GM19025 (cell line): ENCODE results near the gene PEPD.
"Not testable (repeated sequence)": the region's sequence is repeated elsewhere in the genome, so short reads cannot be mapped to it uniquely, and the experiment has no call there.

Experiments
- ATAC-seq: cut with Tn5 transposase; IDR thresholded peaks from one replicate; pipeline ENCODE4 v1.9.1; 2021; ENCODE audit warnings: mild to moderate bottlenecking, low read depth, moderate library complexity; ENCODE audit not compliant: unreplicated experiment

Gene PEPD

DNA sequence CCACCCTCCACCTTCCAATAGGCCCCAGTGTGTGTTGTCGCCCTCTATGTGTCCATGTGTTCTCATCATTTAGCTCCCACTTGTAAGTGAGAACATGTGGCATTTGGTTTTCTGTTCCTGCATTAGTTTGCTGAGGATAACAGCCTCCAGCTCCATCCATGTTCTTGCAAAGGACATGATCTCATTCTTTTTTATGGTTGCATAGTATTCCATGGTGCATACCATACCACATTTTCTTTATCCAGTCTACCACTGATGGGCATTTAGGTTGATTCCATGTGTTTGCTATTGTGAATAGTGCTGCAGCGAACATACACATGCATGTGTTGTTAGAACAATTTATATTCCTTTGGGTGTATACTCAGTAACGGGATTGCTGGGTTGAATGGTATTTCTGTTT lies 42.0 kb downstream of the PEPD start:
- ATAC-seq: not testable (repeated sequence)

DNA sequence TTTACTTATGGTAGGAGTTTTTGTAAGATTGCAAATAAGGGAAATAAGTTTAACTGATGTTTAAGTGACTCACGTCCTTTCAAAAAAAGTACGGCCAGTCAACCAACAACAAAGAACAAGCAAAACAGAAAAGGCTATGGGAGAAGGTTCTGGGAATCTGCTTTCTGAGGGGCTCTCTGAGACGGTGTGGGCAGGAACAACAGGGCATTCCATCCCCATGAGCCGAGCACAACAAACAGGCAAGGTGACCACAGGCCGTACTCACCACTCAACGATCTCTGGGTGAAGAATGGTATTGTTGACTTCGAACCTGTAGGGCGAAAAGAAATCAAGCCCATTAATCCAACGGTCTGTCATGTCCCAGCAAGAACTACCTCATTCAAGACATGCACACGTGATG lies 43.8 kb downstream of the PEPD start:
- no peak for ATAC-seq

DNA sequence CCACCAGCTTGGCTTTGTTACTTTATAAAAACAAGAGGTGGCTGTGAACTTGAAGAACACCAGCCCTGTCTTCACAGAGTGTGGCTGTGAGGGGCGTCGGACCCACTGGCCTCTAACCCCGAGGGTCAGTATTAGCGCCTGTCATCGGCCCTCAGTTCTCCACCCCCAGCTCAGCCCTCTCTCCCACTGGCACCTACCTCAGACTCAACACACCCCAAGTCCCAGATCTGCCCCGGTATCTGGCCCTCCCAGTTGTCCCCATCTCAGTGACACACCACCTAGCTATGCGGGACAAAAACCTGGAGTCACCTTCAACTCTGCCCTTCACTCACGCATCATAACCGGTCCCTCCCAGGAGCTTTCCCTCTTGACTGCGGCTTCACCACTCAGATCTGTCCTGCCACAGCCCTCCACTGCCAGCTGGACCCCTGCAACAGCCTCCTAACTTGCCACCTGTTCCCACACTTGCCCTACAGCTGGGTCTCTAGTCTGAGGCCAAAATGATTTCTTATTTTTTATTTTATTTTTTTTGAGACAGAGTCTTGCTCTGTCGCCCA lies 45.4 kb downstream of the PEPD start:
- no peak for ATAC-seq

DNA sequence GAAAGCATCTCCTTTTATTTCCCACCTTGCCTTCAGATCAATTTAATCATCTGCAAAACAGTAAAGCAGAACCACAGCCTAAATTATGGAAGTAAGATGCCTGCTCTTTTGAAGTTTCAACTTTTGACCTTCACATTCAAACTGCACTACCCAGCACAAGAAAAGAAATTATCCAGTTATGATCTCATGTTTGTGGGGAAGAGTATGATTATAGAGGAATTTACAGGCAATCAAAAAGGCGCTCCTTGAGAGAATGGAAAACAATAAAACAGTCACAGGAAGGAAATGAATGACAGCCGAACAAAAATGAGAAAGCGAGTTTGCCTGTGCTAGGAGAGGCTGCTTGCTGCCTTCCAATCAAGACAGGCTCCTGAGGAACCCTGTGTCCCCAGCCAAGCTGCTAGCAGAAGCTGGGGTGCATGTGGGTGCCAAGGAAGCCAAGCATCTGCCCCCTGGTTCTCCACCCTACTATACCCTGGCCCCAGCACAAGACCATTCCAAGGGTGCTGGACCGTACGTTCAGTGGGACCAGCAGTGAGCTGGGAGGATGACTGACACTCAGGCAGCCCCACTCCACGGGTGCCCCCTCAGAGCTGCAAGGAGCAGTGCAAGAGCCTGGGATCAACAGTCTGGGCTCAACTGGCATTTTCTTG lies 47.8 kb downstream of the PEPD start:
- ATAC-seq: no peak

DNA sequence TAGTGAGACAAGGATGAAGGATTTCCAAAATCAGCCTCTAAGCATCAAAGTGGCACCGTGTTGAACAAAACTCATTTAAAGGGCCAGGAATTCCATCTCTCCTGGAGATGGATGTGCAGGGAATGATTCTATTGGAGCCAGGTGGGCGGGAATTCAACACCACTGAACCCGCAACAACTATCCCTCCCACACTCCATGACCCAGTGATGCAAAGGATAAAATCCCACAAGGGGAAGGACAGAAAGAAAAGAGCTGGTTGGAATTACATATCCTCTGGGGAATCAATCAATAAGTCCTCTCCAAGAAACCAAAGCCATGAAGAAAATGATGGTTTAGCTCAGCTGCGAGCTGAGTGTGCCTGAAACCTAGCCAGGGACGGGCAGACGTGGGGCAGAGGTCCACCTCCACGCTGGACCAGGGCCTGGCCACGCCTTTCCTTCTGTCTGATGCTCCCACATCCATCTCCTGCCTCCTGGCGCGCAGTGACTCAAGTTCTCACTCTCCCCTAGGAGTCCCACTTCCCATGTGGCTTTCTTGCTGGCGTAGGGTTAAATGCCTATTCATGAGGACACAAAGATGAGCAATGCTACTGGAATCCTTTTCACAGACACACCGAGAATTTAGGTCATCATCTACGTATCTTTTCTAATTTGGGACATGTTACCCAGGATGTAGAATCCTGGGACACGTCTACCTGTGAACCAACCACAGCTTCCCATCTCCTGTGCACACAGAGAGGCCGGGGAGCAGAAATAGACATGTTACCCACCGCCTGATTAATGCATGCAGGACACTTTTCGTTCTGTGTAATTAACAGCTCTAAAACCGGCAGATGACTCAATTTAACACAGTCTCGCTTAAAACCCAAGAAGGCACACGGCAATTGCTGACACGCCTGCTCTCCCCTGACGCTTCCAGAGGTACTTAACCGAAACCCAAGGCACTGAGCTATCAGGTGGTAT lies 48.6 kb downstream of the PEPD start:
- ATAC-seq: no peak

DNA sequence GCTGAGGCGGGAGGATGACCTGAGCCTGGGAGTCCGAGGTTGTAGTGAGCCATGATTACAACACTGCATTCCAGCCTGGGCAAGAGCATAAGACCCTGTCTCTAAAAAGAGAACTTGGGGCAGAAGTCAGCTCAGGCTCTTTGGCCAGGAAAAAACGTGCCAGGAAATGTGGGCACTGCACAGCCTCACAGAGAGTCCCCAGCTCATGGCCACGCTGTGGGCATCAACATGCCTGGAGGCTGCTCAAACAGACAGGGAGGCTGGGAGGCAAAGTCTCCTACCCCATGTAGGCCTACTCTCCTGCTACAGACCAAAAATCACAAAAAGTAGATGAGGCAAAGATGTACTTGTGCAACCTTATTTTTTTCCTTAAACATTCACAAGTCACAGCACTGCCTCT lies 49.4 kb downstream of the PEPD start:
- ATAC-seq: no peak

DNA sequence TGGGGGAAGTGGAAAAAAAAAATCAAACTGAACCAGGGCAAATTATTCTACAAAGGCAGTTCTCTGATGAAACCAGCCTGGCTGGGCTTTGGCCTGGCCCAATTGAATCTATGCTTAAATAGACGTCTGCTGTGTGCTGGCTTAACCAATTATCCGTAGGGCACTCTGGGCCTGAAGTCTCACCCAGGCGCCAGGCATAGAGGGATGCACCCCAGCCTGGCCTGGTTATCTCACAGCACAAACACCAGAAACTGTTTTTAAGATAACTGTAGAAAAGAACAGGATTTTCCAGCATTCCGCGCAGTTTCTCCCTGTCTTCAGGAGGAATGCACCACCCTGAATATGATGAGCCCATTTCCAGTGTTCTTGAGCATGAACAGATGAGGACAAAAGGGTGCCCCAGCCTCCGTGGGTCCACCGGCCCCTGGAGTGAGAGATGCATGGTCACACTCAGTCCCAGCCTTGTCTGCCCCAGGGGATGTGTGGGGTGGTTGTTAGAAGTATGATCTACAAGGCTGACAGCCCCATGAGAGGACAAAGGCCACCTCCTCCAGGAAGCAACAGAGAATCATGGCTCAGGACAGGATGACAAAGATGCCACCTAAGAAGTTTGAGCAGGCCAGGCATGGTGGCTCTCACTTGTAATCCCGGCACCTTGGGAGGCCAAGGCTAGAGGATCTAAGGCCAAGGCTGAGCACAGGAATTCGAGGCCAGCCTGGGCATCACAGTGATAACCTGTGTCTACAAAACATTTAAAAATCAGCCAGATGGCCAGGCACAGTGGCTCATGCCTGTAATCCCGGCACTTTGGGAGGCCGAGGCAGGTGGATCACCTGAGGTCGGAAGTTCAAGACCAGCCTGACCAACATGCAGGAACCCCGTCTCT lies 50.2 kb downstream of the PEPD start:
- ATAC-seq: no peak

DNA sequence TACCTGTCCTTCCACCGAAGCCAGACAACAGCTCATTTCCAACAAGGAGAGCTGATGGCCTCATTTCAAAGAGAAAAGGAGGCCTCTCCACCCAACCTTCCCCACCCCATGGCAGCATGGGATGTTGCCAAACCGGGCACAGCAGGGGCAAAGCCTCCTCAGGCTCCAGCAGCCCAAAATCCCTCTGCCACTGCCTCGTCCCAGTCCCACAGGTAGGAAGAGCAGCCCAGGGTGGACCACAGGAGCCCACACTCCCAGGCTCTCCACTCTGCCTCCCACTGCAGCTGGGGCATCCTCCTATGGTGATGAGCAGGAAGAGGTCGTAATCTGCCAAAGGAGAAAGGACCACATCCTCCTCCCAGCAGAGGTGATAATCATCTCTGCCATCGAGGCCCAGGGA lies 50.9 kb downstream of the PEPD start:
- ATAC-seq: no peak

DNA sequence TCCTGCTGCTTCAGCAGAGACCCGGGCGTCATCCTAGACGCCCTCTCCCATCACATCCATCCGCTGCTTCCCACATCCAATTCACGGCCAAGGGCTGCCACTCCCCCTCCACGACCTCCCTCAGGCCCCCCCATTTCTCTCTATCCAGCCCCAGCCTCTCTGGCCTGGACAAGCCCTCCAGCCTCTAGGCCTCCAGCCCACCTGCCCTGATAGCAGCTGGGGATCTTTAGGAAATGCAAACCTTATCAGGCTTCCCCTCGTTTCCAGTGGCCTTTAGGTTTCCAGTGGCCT lies 51.6 kb downstream of the PEPD start:
- no peak for ATAC-seq

DNA sequence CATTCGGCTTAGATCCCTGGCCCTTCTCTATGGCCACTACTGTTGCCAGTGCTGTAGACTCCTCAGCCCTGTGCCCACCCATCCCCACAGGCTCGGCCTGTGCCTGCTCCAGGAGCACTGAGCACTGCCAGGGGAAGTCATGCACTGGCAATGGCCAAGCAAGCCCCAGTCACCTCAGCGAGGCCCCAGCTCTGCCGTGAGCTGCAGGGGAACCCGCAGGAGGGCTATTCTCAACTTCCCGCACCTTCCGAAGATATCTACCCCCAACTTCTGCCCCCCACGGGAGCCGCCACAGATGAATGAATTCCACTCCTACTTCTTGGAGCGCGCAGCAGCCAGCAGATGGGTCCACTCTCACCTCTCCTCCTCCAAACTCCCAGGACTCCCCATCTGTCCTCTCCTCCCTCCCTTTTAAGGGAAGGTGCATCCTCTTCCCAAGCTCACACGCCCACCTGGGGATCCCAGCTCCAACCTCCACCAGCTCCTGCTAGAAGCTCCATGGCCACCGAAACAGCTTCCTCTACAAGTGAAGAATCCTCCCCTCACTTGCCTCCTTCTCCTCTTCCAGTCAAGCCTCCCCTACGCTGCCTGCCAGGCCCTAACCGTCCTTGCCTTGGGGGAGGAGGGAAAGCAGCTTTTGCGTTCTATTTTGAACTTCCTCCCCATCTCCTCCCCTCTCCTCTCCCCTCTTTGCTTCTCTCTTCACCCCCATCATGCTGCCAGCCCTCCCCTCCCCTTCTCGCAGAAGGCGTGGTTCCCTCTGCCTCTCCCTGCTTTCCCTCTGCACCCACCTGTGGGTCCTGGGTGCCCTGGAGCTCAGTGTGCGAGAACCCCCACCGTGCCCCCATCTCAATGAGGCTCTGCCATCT lies 52.2 kb downstream of the PEPD start:
- ATAC-seq: no peak

DNA sequence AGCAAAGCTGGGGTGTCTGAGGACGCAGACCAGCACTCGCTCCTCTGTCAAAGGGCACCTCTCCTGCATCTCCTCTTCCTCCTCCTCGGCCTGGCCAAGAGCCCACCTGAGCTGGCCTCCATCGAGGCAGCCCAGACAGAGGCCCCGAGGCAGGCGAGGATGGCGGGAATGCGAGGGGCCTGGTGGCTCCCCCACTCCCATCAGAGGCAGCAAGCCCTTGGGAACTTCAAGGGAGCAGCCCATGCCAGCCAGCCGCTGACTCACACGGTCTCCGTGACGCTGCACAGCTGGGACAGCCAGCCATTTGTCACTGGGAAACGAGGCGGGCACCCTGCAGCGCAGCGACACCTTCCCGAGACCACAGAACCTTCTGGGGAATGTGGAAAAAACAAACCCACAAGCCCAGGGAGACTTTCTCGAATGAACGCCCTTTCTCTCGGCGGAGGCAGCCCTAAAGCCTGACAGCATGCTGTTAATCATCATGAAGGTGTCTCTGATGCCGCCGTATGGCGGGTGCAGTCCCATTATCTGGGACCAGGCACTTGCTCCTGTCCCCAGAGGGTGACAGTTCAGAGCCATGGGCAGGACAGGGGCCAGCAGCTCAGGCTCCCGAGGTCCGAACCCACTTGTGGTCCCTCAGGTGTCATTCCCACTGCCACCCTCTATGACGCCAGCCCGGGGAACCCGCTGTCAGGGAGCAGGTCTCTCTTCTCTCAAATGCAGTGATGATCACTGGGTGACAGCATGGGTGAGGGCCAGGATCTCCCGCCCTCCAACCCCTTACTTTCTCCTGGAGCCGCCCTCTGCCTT lies 53.0 kb downstream of the PEPD start:
- ATAC-seq: no peak

DNA sequence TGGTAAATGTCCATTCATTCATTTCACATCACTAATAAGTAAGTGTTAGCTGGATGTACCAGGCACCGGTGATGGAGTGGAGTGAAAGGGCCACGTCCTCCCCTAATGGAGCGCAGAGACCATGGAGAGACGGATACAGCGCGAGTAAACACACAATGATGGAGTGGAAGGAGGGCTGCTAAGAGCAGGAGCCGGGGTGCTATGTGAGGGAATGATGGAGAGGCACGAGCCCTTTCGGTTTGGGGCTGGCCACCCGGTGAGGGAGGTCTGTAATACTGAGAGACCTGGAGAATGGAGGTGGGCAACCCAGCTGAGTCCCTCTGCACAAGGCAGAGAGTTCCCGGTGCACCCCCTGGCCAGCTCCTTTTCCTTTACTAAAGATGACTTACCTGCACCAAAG lies 53.7 kb downstream of the PEPD start:
- no peak for ATAC-seq

DNA sequence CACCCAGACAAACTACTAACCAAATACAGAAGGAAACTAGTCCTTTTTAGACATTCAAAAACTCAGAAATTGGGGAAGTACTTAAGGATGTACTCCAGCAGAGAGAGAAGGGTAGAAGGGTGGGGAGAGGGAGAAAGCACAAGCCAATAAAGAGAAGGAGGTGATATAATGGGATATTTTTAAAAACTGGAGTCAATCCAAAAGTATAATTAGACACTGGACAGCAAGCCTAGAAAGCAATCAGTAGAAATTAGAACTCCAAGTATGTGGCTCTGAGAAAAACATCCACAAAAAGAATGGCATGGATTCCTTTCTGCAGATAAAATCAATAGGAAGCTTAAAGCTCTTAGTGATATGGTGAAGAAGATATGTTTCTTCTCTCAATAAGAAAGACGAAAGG lies 55.8 kb downstream of the PEPD start:
- ATAC-seq: no peak

DNA sequence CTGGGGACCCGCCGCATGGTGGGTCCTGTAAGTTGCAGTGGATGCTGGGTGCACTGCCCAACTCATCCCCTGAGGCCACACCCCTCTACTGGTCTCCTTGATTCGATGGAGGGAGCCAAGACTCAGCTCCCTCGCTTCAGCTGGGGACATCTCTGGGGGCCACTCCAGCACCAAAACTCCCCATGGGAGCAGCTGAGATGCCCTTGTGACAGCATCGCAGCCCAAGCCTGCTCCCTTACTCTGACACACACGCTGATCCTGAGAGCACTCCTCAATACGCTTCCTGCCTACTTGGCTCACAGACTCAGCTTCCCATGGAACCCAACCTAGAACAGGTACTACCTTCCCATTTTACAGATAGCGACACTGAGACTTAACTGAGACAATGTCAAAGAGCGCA lies 56.2 kb downstream of the PEPD start:
- ATAC-seq: no peak

DNA sequence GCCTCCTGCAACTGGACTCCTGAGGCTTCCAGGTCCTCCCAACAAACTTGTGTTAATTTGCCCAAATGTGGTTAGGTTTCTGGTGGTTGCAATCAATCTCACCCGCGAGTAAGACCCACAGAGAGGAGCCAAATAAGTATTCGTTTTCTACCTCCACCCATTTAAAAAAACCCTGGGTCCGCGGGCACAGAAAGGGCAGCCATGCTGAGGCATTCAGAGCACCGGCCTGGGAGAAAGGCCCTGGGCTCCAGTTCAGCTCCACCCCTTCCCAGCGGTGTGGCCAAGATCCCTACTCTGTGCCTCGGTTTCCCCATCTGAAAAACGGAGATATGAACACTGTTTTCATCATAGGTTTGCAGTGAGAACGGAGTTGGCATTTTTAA lies 56.9 kb downstream of the PEPD start:
- ATAC-seq: no peak

DNA sequence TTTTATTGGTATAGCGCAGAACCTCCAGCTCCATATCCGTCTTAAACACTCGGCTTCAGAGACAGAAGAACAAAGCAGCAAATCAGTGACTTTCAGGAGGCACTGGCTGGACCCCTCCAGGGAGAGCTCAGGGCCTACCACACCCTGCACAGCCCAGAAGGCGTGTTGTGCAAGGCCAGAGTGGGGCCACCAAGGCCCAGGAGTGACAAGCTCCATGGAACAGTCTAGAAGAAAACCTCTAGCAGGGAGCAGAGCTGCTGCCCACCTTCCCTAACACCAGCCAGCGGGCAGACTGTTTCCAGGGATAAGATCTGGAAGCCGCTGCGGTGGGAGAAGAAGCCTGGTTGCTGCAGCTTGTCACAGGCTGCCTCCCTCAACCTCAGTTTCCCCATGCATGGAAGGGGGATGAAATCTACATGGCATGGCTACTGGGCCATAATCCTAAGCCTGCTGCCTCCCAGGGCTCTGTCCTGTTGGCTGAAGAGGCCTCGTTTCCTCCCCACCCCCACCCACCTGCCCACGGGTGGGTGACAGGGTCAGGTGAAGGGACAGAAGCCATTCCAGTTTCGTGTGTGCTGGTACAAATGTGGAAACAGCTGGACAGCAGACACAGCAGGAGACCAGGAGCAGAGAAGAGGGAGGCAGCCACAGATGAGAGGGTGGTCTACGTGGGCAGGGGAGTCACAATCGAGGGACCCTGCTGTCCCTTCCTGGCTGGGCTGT lies 57.4 kb downstream of the PEPD start:
- ATAC-seq: no peak

DNA sequence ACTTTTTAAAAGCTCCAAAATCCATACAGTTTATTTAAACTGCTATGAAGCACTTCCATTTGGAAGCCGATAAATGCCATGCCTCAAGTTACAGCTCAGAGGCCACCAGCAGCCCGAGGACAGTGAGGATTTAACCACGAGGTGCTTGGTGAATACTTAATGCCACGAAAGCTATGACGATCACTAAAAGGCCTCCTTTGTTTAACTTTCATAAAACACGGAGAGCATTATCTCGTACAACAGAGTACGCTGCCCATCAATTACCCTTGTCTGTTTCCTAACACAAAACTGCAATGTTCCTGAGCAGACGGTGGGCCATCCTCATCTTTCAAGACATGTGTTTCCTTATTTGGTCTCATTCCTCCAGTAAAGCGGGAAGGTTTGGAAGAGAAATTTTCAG lies 58.4 kb downstream of the PEPD start:
- no peak for ATAC-seq

DNA sequence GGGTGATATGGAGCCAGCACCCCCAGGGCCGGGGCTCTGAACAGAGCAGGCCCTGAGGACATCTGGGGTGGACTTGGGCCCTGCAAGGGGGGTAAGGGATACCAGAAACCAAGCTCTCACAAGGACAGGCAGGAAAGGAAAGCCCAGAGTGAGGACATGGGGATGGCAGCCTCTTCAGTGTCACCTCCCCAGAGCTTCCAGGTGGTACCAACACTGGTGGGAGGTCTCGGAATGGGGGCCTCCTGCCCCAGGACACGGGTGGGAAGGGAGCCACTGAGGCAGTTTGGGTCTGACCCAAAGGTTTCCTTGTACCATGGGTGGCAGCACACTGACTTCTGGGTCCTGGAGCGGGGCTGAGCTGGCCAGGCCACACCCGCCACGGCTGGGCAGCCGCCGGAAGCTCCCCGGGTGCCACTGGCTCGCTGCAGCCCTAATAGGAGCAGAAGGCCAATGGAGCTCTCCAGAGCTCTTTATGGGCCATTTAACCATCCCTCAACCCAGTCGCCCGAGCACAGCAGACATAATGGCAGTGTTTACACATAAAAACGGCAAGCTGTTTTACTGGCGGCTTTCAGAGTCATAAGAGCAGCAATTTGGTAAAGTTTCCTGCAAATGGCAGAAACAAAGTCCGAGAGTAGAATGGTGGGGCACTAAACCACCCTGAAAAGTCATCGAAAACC lies 59.3 kb downstream of the PEPD start:
- ATAC-seq: no peak
